Right atrium auricular region (tissue), 2 donors: ENCODE data around the gene KRTAP10-1. TPM values are rescaled to one million over a fixed set of nuclear protein-coding genes. Genes with fewer than 3 reads are reported as not detected.
A peak's percentile ranks its signal among the peaks of the same experiment; 100 is the strongest.

Experiments
- DNase-seq: peaks from one replicate; pipeline ENCODE4 v3.0.0-alpha.2; 2019; ENCODE audit warnings: low spot score
- H3K27ac ChIP-seq, 2 donors: fragments of 200-600 bp; sonication (generic); 1 replicate in 1 of 2; 2 replicates in 1 of 2; pipeline ENCODE4 v1.5.1; 2016 to 2019
- H3K27me3 ChIP-seq, 2 donors: fragments of 200-600 bp; sonication (generic); one replicate each; pipeline versions ENCODE4 v1.5.1 to v1.6.0; 2017 to 2019
- H3K36me3 ChIP-seq: fragments of 200-600 bp; sonication (generic); one replicate; pipeline ENCODE4 v1.5.1; 2016
- H3K4me1 ChIP-seq, 2 donors: fragments of 200-600 bp; sonication (generic); one replicate each; pipeline versions ENCODE4 v1.5.1 to v1.6.0; 2017 to 2019
- H3K4me3 ChIP-seq, 2 donors: fragments of 200-600 bp; sonication (generic); 1 replicate in 1 of 2; 2 replicates in 1 of 2; pipeline ENCODE4 v1.5.1; 2017 to 2019; ENCODE audit warnings: mild to moderate bottlenecking in 1 of 2, moderate library complexity in 1 of 2
- H3K9me3 ChIP-seq, 2 donors: fragments of 200-600 bp; sonication (generic); one replicate each; pipeline ENCODE4 v1.5.1; 2019
- CTCF ChIP-seq, 2 donors: fragments of 200-600 bp; sonication (generic); IDR thresholded peaks; one replicate each; pipeline ENCODE4 v1.5.1; 2019; ENCODE audit warnings: antibody characterized with exemption in 2 of 2
- total RNA-seq, 2 donors: library from RNA; depleted of rRNA; stranded (reverse); fragments of >200 nt; gene quantifications; one replicate each; pipeline ENCODE4 v1.1.0, GENCODE V29; 2016

The KRTAP10-1 gene
- total RNA-seq, 2 donors from 2014 or later, result not detected

- Histone ChIP-seq H3K9me3 (peaks cover 0 to 12% of the 10 kb centered on the region in 2 donors), H3K27ac (no peak overlapping the region), H3K4me1 (no peaks in the 10 kb centered on the region), H3K36me3 (no peaks in the 10 kb centered on the region), H3K27me3 (no peaks in the 10 kb centered on the region), H3K4me3 (no peak overlapping the region)
- no peak for TF ChIP-seq CTCF (IDR thresholded peaks at IDR 0.05)
- peak; percentile 21 for DNase-seq
Observed at GRCh38 chr21:44571844-44572782, 32.1 kb upstream of the KRTAP10-1 start.

- no peaks in the 10 kb centered on the region for H3K4me1 ChIP-seq
- no peak overlapping the region for H3K27ac ChIP-seq
- peak; percentile 16 for DNase-seq
- H3K27me3 ChIP-seq, result no peaks in the 10 kb centered on the region
- no peaks in the 10 kb centered on the region for H3K36me3 ChIP-seq
- no peak overlapping the region for H3K4me3 ChIP-seq
- no peak for TF ChIP-seq CTCF (IDR thresholded peaks at IDR 0.05)
- peaks cover 0 to 6% of the 10 kb centered on the region in 2 donors for H3K9me3 ChIP-seq
Observed at GRCh38 chr21:44571296-44571695, 31.3 kb upstream of the KRTAP10-1 start.

- no peaks in the 10 kb centered on the region for H3K4me1 ChIP-seq
- no peaks in the 10 kb centered on the region for H3K36me3 ChIP-seq
- H3K4me3 ChIP-seq, result no peak overlapping the region
- H3K27me3 ChIP-seq, result no peaks in the 10 kb centered on the region
- TF ChIP-seq CTCF (IDR thresholded peaks at IDR 0.05), result no peak
- no peak overlapping the region for H3K27ac ChIP-seq
- DNase-seq, result peak; percentile 5
- peaks cover 0 to 6% of the 10 kb centered on the region in 2 donors for H3K9me3 ChIP-seq
Observed at GRCh38 chr21:44569861-44570517, 30.0 kb upstream of the KRTAP10-1 start.

GRCh38 chr21:44568667-44569556 is 28.9 kb upstream of the KRTAP10-1 start:
- Histone ChIP-seq H3K27me3 (no peaks in the 10 kb centered on the region), H3K36me3 (no peaks in the 10 kb centered on the region), H3K4me3 (no peak overlapping the region), H3K4me1 (no peaks in the 10 kb centered on the region), H3K9me3 (peaks cover 0 to 6% of the 10 kb centered on the region in 2 donors), H3K27ac (no peak overlapping the region)
- DNase-seq, result no peak
- no peak for TF ChIP-seq CTCF (IDR thresholded peaks at IDR 0.05)

- DNase-seq, result no peak
- Histone ChIP-seq H3K27me3 (no peaks in the 10 kb centered on the region), H3K27ac (no peak overlapping the region), H3K9me3 (peaks cover 0 to 6% of the 10 kb centered on the region in 2 donors), H3K4me3 (no peak overlapping the region), H3K4me1 (no peaks in the 10 kb centered on the region), H3K36me3 (no peaks in the 10 kb centered on the region)
- TF ChIP-seq CTCF (IDR thresholded peaks at IDR 0.05), result no peak
Observed at GRCh38 chr21:44568261-44568660, 28.3 kb upstream of the KRTAP10-1 start.
